Parathyroid adenoma (tissue), 2 donors: ENCODE data around the gene RBP4.

Experiments used
- H2AFZ ChIP-seq: fragments of 300-600 bp; sonication (generic); one replicate; pipeline ENCODE4 v1.7.0; 2017; ENCODE audit warnings: antibody characterized with exemption, mild to moderate bottlenecking
- H3K27ac ChIP-seq: fragments of 300-600 bp; sonication (generic); one replicate; pipeline ENCODE4 v1.7.0; 2017
- H3K27me3 ChIP-seq: fragments of 300-600 bp; sonication (generic); one replicate; pipeline ENCODE4 v1.7.0; 2017; ENCODE audit warnings: low read length; ENCODE audit not compliant: control insufficient read depth, insufficient read depth
- H3K36me3 ChIP-seq: fragments of 300-600 bp; sonication (generic); one replicate; pipeline ENCODE4 v1.7.0; 2017; ENCODE audit warnings: low read length; ENCODE audit not compliant: control insufficient read depth, insufficient read depth
- H3K4me1 ChIP-seq: fragments of 300-600 bp; sonication (generic); one replicate; pipeline ENCODE4 v1.7.0; 2017; ENCODE audit warnings: control low read depth
- H3K4me2 ChIP-seq: fragments of 300-600 bp; sonication (generic); one replicate; pipeline ENCODE4 v1.7.0; 2017; ENCODE audit warnings: low read length
- H3K4me3 ChIP-seq: fragments of 300-600 bp; sonication (generic); one replicate; pipeline ENCODE4 v1.7.0; 2017; ENCODE audit warnings: low read depth, low read length
- H3K79me2 ChIP-seq: fragments of 300-600 bp; sonication (generic); one replicate; pipeline ENCODE4 v1.7.0; 2017; ENCODE audit warnings: control low read depth
- H3K9ac ChIP-seq: fragments of 300-600 bp; sonication (generic); one replicate; pipeline ENCODE4 v1.7.0; 2017; ENCODE audit warnings: mild to moderate bottlenecking
- H3K9me3 ChIP-seq: fragments of 300-600 bp; sonication (generic); one replicate; pipeline ENCODE4 v1.7.0; 2017; ENCODE audit warnings: low read length; ENCODE audit not compliant: control insufficient read depth
- TF ChIP-seq, protein P1 (sequence below): fragments of 300-600 bp; sonication (generic); IDR thresholded peaks from one replicate; pipeline ENCODE4 v1.7.0; 2017; ENCODE audit warnings: antibody characterized with exemption, mild to moderate bottlenecking
- donor health status: primary hyperparathyroidism.

Gene RBP4

DNA sequence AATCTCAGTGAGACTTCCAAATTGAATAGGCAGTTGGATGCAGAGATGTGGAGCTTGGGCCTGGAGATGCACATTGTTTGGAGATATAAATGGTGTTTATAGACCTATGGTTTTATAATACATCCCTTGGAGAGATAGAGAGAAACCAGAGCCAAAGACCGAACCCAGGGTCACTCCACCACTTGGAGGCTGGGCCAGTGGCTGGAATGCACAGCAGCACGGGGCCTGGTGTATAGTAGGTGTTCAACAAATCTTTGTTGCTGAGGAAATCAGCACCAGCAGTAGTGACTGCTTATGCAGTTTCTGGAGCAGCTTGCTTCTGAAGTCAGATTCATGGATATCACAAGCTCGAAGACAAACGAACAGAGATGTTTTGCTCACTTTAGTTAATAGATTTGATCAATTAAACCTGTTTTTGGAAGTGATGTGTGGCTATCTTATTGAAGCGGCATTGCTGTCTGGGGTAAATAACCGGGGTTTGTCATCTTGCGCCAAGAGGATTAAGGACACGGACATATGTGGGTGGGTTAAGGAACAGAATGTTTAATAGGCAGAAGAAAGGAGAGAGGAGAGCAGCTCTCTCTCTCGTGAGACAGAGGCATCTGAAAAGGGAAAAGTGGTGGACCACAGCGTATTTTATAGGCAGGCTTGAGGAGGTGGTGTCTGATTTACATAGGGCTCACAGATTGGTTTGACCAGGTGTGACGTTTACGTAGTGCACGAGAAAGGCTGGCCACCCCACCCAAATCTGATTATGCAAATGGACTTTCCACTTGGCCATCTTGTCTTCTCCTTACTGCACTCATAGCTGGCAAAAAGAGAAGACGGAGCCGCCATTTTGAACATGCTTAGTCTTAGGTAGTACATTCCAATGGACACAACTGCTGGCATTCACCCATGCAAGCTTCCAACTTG, 11.1 kb downstream of the RBP4 start:
- H3K9ac ChIP-seq, result no peak overlapping the region
- no peaks in the 10 kb centered on the region for H3K36me3 ChIP-seq
- H3K4me3 ChIP-seq, result no peak overlapping the region
- TF ChIP-seq, protein P1, sequence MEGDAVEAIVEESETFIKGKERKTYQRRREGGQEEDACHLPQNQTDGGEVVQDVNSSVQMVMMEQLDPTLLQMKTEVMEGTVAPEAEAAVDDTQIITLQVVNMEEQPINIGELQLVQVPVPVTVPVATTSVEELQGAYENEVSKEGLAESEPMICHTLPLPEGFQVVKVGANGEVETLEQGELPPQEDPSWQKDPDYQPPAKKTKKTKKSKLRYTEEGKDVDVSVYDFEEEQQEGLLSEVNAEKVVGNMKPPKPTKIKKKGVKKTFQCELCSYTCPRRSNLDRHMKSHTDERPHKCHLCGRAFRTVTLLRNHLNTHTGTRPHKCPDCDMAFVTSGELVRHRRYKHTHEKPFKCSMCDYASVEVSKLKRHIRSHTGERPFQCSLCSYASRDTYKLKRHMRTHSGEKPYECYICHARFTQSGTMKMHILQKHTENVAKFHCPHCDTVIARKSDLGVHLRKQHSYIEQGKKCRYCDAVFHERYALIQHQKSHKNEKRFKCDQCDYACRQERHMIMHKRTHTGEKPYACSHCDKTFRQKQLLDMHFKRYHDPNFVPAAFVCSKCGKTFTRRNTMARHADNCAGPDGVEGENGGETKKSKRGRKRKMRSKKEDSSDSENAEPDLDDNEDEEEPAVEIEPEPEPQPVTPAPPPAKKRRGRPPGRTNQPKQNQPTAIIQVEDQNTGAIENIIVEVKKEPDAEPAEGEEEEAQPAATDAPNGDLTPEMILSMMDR, result no peak
- H3K4me1 ChIP-seq, result no peaks in the 10 kb centered on the region
- H3K79me2 ChIP-seq, result no peaks in the 10 kb centered on the region
- no peak overlapping the region for H3K27ac ChIP-seq
- no peaks in the 10 kb centered on the region for H3K9me3 ChIP-seq
- no peaks in the 10 kb centered on the region for H3K27me3 ChIP-seq
- no peak overlapping the region for H2AFZ ChIP-seq
- no peak overlapping the region for H3K4me2 ChIP-seq

DNA sequence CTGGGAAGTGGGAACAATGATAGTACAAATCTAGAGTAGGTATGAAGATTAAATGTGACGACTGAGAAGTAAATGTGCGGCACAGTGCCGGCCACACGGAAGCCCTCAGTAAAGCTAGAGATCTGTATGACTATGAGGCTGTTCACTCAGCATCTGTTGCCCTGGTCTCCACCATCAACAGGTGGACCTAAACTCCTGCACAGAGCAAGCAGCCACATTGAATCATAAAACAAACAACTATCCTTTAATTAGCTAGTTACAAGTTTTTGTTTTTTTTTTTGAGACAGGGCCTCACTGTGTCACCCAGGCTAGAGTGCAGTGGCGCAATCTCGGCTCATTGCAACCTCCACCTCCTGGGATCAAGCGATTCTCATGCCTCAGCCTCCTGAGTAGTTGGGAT, 16.6 kb downstream of the RBP4 start:
- no peaks in the 10 kb centered on the region for H3K36me3 ChIP-seq

DNA sequence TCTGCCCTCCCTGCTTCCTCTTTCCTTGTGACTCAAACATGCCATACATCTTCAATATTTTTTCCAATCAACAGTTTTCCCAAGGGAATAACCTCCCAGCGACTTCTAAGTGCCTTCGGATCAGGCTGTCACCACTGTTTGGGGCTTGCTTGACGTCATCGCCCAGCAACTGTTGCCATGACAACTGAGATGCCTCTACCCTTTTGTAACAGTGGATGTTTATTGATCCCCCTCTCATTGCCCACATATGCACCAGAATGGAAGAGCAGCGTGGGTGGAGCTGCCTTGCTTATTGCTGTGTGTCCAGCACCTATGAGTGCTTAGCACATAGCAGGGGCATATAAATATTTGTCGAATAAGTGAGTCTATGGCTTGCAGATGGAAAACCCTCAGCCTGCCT, 20.2 kb downstream of the RBP4 start:
- no peak overlapping the region for H3K9ac ChIP-seq
- H3K36me3 ChIP-seq, result no peaks in the 10 kb centered on the region
- TF ChIP-seq, protein P1, result no peak
- H3K9me3 ChIP-seq, result no peaks in the 10 kb centered on the region
- H2AFZ ChIP-seq, result no peak overlapping the region
- H3K4me2 ChIP-seq, result no peak overlapping the region
- H3K4me1 ChIP-seq, result no peaks in the 10 kb centered on the region
- H3K79me2 ChIP-seq, result no peaks in the 10 kb centered on the region
- H3K4me3 ChIP-seq, result no peak overlapping the region
- H3K27ac ChIP-seq, result no peak overlapping the region
- no peaks in the 10 kb centered on the region for H3K27me3 ChIP-seq

More for the DNA sequence above, 16.6 kb downstream of the RBP4 start:
- no peaks in the 10 kb centered on the region for H3K9me3 ChIP-seq
- no peak overlapping the region for H3K4me2 ChIP-seq
- no peak overlapping the region for H3K9ac ChIP-seq
- no peak overlapping the region for H3K4me3 ChIP-seq
- no peak overlapping the region for H3K27ac ChIP-seq
- H3K79me2 ChIP-seq, result no peaks in the 10 kb centered on the region
- TF ChIP-seq, protein P1, result no peak
- H3K4me1 ChIP-seq, result no peaks in the 10 kb centered on the region
- H3K27me3 ChIP-seq, result no peaks in the 10 kb centered on the region
- no peak overlapping the region for H2AFZ ChIP-seq

DNA sequence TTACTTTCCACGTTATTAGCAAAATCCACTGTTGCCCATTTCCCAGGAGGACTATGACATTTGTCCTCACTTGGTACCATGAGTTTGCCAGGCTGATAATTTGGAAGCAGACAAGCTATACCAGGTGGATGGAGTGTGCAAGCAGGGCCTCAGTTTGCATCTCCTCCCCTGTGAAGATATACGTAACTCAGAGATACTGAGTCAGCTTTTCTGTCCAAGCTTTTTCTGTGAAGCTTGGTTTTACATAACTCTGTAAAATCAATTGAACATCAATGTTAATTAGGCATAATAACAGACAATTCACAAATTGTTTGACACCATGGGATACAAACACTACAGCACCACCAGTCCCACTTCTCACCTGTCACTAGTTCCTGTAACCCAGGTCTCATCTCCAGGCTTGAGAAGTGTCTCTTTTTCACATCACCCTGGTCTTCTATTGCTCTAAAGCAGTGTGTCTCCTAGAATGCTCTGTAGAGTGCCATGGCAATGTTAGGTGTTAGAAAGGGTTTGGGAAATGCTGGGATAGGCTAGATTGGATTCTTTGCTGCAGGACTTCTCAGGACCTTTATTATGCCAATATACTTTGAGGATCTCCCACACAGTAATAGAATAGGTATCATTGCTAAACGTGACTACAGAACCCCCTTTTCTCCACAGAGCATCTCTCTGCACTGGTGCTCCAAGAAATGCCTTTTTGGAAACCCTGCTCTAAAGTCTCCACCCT, 20.9 kb downstream of the RBP4 start:
- no peak overlapping the region for H3K27ac ChIP-seq
- no peaks in the 10 kb centered on the region for H3K79me2 ChIP-seq
- H3K4me2 ChIP-seq, result no peak overlapping the region
- H2AFZ ChIP-seq, result no peak overlapping the region
- no peaks in the 10 kb centered on the region for H3K9me3 ChIP-seq
- TF ChIP-seq, protein P1, result no peak
- H3K36me3 ChIP-seq, result no peaks in the 10 kb centered on the region
- H3K9ac ChIP-seq, result no peak overlapping the region
- H3K27me3 ChIP-seq, result no peaks in the 10 kb centered on the region
- H3K4me1 ChIP-seq, result no peaks in the 10 kb centered on the region
- H3K4me3 ChIP-seq, result no peak overlapping the region
